Activated T-cell treated with anti-CD3 and anti-CD28 coated beads, Interleukin-2, amount 50 U/mL, for 24 hours (primary cell): ENCODE results near the gene NOP14.
"Not testable (repeated sequence)": the region's sequence is repeated elsewhere in the genome, so short reads cannot be mapped to it uniquely, and the experiment has no call there.

Experiments used
- DNase-seq: peaks from one replicate; pipeline ENCODE4 v3.0.0-alpha.2; 2020
- H3K27ac Mint-ChIP-seq: 2 replicates; pipeline ENCODE4 v1.8.0; 2020; ENCODE audit warnings: mild to moderate bottlenecking, mixed read lengths
- H3K27me3 Mint-ChIP-seq: 2 replicates; pipeline ENCODE4 v1.8.0; 2020; ENCODE audit warnings: mixed read lengths
- H3K36me3 Mint-ChIP-seq: 2 replicates; pipeline ENCODE4 v1.8.0; 2020; ENCODE audit warnings: low read depth, mixed read lengths
- H3K4me1 Mint-ChIP-seq: 2 replicates; pipeline ENCODE4 v1.8.0; 2020; ENCODE audit warnings: low read depth, mixed read lengths
- H3K4me3 Mint-ChIP-seq: 2 replicates; pipeline ENCODE4 v1.8.0; 2020; ENCODE audit warnings: mild to moderate bottlenecking, moderate library complexity, mixed read lengths
- H3K9me3 Mint-ChIP-seq: 2 replicates; pipeline ENCODE4 v1.8.0; 2020; ENCODE audit warnings: mixed read lengths

The NOP14 gene

GRCh38 chr4:2963175-2963965 is at the start of gene NOP14, which contains the start of gene GRK4:
NOP14 (minus strand) TSS chr4:2963406; CDS start chr4:2963319, 87 bp downstream.
GRK4 (plus strand) TSS chr4:2963571; CDS start chr4:2964071, 500 bp downstream.
- Mint-ChIP-seq H3K27me3 (no peaks in the 10 kb centered on the region), H3K36me3 (peaks cover 39% of the 10 kb centered on the region), H3K27ac (peak within 1 kb of the TSS; percentile 85), H3K4me1 (peaks cover 37% of the 10 kb centered on the region), H3K9me3 (no peaks in the 10 kb centered on the region), H3K4me3 (peak within 1 kb of the TSS; percentile 81)
- peak; percentile 95 for DNase-seq

GRCh38 chr4:3011456-3012220 is 48.4 kb upstream of the NOP14 start:
- DNase-seq = no peak
- no peaks in the 10 kb centered on the region for H3K9me3 Mint-ChIP-seq
- H3K27me3 Mint-ChIP-seq = peaks cover 18% of the 10 kb centered on the region
- H3K27ac Mint-ChIP-seq = no peak overlapping the region
- no peaks in the 10 kb centered on the region for H3K36me3 Mint-ChIP-seq
- H3K4me3 Mint-ChIP-seq = no peak overlapping the region
- H3K4me1 Mint-ChIP-seq = peaks cover 25% of the 10 kb centered on the region

DNA sequence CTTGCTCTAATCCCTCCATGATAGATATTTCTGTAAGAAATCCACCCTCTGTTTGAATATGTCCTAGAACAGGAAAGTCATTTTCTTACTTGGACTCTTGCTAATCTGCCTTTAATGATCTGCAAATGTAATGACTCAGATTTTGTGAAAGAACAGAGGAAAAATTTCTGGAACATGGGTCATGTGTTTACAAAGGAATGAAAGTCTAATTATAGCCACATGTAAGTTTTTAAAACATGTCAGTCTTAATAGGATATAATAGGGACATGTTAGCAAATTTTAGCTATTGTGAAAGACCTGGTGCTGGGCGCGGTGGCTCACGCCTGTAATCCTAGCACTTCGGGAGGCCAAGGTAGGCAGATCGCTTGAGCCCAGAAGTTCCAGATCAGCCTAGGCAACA is 47.8 kb upstream of the NOP14 start:
- peaks cover 18% of the 10 kb centered on the region for H3K27me3 Mint-ChIP-seq
- no peaks in the 10 kb centered on the region for H3K36me3 Mint-ChIP-seq
- peaks cover 25% of the 10 kb centered on the region for H3K4me1 Mint-ChIP-seq
- H3K9me3 Mint-ChIP-seq = no peaks in the 10 kb centered on the region
- H3K27ac Mint-ChIP-seq = no peak overlapping the region
- no peak for DNase-seq
- no peak overlapping the region for H3K4me3 Mint-ChIP-seq

DNA sequence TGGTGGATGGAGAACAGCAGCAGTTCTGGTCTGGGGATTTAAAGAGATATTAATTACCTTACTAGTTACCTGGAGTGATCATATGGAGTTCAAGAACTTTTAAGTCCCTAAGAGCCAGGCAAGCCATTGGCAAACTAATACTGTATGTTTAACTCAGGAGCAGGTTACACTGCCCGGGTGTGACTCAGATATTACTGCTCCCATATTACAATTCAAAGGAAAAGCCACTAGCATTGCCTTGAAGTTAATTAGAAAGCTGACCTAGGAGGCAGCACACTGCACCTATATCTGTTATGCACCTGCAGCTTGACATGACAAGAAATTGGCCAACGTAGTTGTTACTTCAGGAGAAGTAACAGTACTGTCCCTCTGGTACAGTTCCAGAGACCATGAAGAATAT is 47.4 kb upstream of the NOP14 start:
- Mint-ChIP-seq H3K36me3 (no peaks in the 10 kb centered on the region), H3K4me3 (no peak overlapping the region), H3K27ac (peak overlapping the region; percentile 16), H3K4me1 (peaks cover 25% of the 10 kb centered on the region), H3K27me3 (peaks cover 18% of the 10 kb centered on the region), H3K9me3 (no peaks in the 10 kb centered on the region)
- no peak for DNase-seq

DNA sequence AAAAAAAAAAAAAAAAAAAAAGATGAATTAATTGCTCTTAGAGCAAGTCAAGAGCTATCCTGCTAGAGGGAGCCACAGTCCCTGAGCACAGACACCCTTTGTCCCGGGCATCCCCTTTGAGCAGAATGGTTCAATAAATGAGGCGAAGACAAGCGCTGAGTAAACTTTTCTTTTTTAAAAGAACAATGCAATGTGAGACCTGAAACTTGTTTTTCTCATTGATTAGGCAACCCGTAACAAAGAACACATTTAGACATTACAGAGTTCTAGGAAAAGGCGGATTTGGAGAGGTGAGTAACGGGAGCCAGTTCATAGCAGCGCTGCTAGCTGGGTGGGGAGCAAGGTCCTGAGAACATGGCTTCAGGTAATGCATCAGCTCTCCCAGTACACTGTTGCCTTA is 46.2 kb upstream of the NOP14 start:
- Mint-ChIP-seq H3K27me3 (peaks cover 14% of the 10 kb centered on the region), H3K36me3 (no peaks in the 10 kb centered on the region), H3K4me1 (peaks cover 24% of the 10 kb centered on the region), H3K9me3 (no peaks in the 10 kb centered on the region), H3K27ac (no peak overlapping the region), H3K4me3 (no peak overlapping the region)
- DNase-seq = no peak

GRCh38 chr4:3007724-3008123 is 44.5 kb upstream of the NOP14 start:
- Mint-ChIP-seq H3K4me1 (peaks cover 14% of the 10 kb centered on the region), H3K27ac (no peak overlapping the region), H3K9me3 (no peaks in the 10 kb centered on the region), H3K27me3 (peaks cover 11% of the 10 kb centered on the region), H3K4me3 (no peak overlapping the region), H3K36me3 (no peaks in the 10 kb centered on the region)
- no peak for DNase-seq

DNA sequence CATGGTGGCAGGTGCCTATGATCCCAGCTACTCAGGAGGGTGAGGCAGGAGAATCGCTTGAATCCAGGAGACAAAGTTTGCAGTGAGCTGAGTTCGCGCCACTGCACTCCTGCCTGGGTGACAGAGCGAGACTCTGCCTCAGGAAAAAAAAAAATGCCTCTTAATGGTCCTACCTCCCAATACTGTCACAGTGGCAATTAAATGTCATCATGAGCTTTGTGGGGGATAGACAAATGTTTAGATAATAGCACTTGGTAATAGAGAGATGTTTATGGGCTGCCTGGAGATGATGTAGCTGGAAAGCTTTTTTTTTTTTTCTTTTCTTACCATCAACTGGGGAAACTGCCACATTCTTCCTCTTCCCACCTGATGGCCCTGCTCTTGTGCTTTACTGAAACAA is 33.2 kb upstream of the NOP14 start:
- no peaks in the 10 kb centered on the region for H3K9me3 Mint-ChIP-seq
- no peak for DNase-seq
- H3K4me1 Mint-ChIP-seq = no peaks in the 10 kb centered on the region
- H3K27ac Mint-ChIP-seq = no peak overlapping the region
- no peaks in the 10 kb centered on the region for H3K36me3 Mint-ChIP-seq
- H3K4me3 Mint-ChIP-seq = no peak overlapping the region
- peaks cover 3% of the 10 kb centered on the region for H3K27me3 Mint-ChIP-seq

GRCh38 chr4:2995546-2996265 is 32.5 kb upstream of the NOP14 start:
- H3K9me3 Mint-ChIP-seq = no peaks in the 10 kb centered on the region
- no peaks in the 10 kb centered on the region for H3K36me3 Mint-ChIP-seq
- no peak for DNase-seq
- H3K4me1 Mint-ChIP-seq = no peaks in the 10 kb centered on the region
- H3K4me3 Mint-ChIP-seq = no peak overlapping the region
- peaks cover 3% of the 10 kb centered on the region for H3K27me3 Mint-ChIP-seq
- H3K27ac Mint-ChIP-seq = no peak overlapping the region

GRCh38 chr4:2994917-2995316 is 31.7 kb upstream of the NOP14 start:
- Mint-ChIP-seq H3K9me3 (no peaks in the 10 kb centered on the region), H3K36me3 (no peaks in the 10 kb centered on the region)

GRCh38 chr4:2991243-2991642 is 28.0 kb upstream of the NOP14 start:
- no peak for DNase-seq
- Mint-ChIP-seq H3K27me3 (peaks cover 12% of the 10 kb centered on the region), H3K36me3 (no peaks in the 10 kb centered on the region), H3K4me1 (no peaks in the 10 kb centered on the region), H3K4me3 (no peak overlapping the region), H3K27ac (no peak overlapping the region), H3K9me3 (no peaks in the 10 kb centered on the region)

More at GRCh38 chr4:2994917-2995316, 31.7 kb upstream of the NOP14 start:
- Mint-ChIP-seq H3K27me3 (peaks cover 3% of the 10 kb centered on the region), H3K4me1 (no peaks in the 10 kb centered on the region), H3K4me3 (no peak overlapping the region), H3K27ac (no peak overlapping the region)
- DNase-seq = no peak

- H3K4me1 Mint-ChIP-seq, H3K36me3 Mint-ChIP-seq, H3K4me3 Mint-ChIP-seq, DNase-seq, H3K27ac Mint-ChIP-seq, H3K9me3 Mint-ChIP-seq, H3K27me3 Mint-ChIP-seq: not testable (repeated sequence)
These were observed 20.5 kb upstream of the NOP14 start for GRCh38 chr4:2983715-2984114.

GRCh38 chr4:2982012-2982411 is 18.8 kb upstream of the NOP14 start:
- H3K4me3 Mint-ChIP-seq = no peak overlapping the region
- peaks cover 4% of the 10 kb centered on the region for H3K9me3 Mint-ChIP-seq
- H3K36me3 Mint-ChIP-seq = no peaks in the 10 kb centered on the region
- no peak for DNase-seq
- H3K27me3 Mint-ChIP-seq = no peaks in the 10 kb centered on the region
- H3K27ac Mint-ChIP-seq = no peak overlapping the region
- H3K4me1 Mint-ChIP-seq = peaks cover 4% of the 10 kb centered on the region

DNA sequence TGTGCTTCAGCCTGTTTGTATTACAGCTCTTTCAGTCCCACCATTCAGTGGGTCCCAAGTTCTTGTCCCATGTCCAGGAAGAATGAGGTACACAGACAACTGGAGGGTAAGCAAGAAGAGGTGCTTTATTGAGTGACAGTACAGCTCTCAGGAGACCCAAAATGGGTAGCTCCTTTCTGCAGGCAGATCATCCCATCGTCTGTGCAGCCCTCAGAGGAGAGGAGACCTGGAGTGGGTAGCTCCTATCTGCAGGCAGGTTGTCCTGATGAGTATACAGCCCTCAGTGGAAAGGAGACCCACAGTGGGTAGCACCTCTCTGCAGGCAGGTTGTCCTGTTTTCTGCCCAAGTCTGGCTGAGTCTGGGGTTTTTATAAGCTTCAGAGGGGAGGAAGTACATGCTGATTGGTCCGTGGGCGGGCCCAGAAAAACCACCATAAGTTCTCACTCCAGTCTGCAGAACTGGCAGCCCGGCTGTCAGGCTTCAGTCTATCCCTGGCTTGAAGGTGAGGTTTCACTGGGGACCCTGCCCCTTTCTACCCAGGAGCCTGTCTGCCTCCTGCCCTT is 18.1 kb upstream of the NOP14 start:
- H3K4me1 Mint-ChIP-seq = peaks cover 4% of the 10 kb centered on the region
- peaks cover 4% of the 10 kb centered on the region for H3K9me3 Mint-ChIP-seq
- no peaks in the 10 kb centered on the region for H3K36me3 Mint-ChIP-seq
- no peak overlapping the region for H3K4me3 Mint-ChIP-seq
- no peaks in the 10 kb centered on the region for H3K27me3 Mint-ChIP-seq
- no peak overlapping the region for H3K27ac Mint-ChIP-seq
- no peak for DNase-seq
